MM.1S (cell line): ENCODE results near the gene TNIK.

ENCODE experiments used
- DNase-seq: peaks from one replicate; pipeline ENCODE4 v3.0.0-alpha.2; 2015
- H2AFZ ChIP-seq: fragments of 300-600 bp; sonication (generic); 2 replicates; pipeline ENCODE4 v1.6.0; 2016; ENCODE audit warnings: antibody characterized with exemption, low read length
- H3F3A ChIP-seq: fragments of 300-600 bp; sonication (generic); 2 replicates; pipeline ENCODE4 v1.6.1; 2016; ENCODE audit warnings: mild to moderate bottlenecking, antibody characterized with exemption, low read length, moderate library complexity, mixed read lengths; ENCODE audit not compliant: insufficient read depth
- H3K27ac ChIP-seq: fragments of 300-600 bp; sonication (generic); 2 replicates; pipeline ENCODE4 v1.5.1; 2016; ENCODE audit warnings: mild to moderate bottlenecking, low read length
- H3K27me3 ChIP-seq: fragments of 300-600 bp; sonication (generic); replicated peaks from 2 replicates; pipeline ENCODE4 v1.6.0; 2016; ENCODE audit warnings: low read length; ENCODE audit not compliant: insufficient read depth
- H3K36me3 ChIP-seq: fragments of 300-600 bp; sonication (generic); replicated peaks from 2 replicates; pipeline ENCODE4 v1.6.1; 2016; ENCODE audit warnings: mild to moderate bottlenecking, low read length, mixed read lengths; ENCODE audit not compliant: insufficient read depth
- H3K4me1 ChIP-seq: fragments of 300-600 bp; sonication (generic); 2 replicates; pipeline ENCODE4 v1.6.1; 2016; ENCODE audit warnings: low read length, mixed read lengths
- H3K4me2 ChIP-seq: fragments of 300-600 bp; sonication (generic); 2 replicates; pipeline ENCODE4 v1.6.0; 2016; ENCODE audit warnings: low read depth, low read length
- H3K4me3 ChIP-seq: fragments of 300-600 bp; sonication (generic); 2 replicates; pipeline ENCODE4 v1.5.1; 2016; ENCODE audit warnings: low read length, mixed read lengths
- H3K79me2 ChIP-seq: fragments of 300-600 bp; sonication (generic); 2 replicates; pipeline ENCODE4 v1.6.1; 2016; ENCODE audit warnings: mixed run types, low read length, mixed read lengths
- H3K9ac ChIP-seq: fragments of 300-600 bp; sonication (generic); 2 replicates; pipeline ENCODE4 v1.6.1; 2016; ENCODE audit warnings: low read length, mixed read lengths
- H3K9me2 ChIP-seq: fragments of 300-600 bp; sonication (generic); replicated peaks from 2 replicates; pipeline ENCODE4 v1.6.1; 2016; ENCODE audit warnings: mild to moderate bottlenecking, low read length, mixed read lengths; ENCODE audit not compliant: insufficient read depth
- H3K9me3 ChIP-seq: fragments of 300-600 bp; sonication (generic); replicated peaks from 2 replicates; pipeline ENCODE4 v1.6.1; 2016; ENCODE audit warnings: mild to moderate bottlenecking, low read length, mixed read lengths; ENCODE audit not compliant: insufficient read depth
- H4K20me1 ChIP-seq: fragments of 300-600 bp; sonication (generic); 2 replicates; pipeline ENCODE4 v1.6.1; 2016; ENCODE audit warnings: mild to moderate bottlenecking, low read length, moderate library complexity, mixed read lengths; ENCODE audit not compliant: insufficient read depth
- CTCF ChIP-seq: fragments of 300-600 bp; sonication (generic); IDR thresholded peaks from 2 replicates; pipeline ENCODE4 v1.5.1; 2016; ENCODE audit warnings: antibody characterized with exemption, low read length, mixed read lengths
- EZH2 ChIP-seq: fragments of 300-600 bp; sonication (generic); optimal IDR thresholded peaks from 2 replicates; pipeline ENCODE3; 2017; ENCODE audit warnings: low read depth, mild to moderate bottlenecking, antibody characterized with exemption, low read length, mixed read lengths
- EZH2phosphoT487 ChIP-seq: fragments of 300-600 bp; sonication (generic); IDR thresholded peaks from 2 replicates; pipeline ENCODE4 v1.6.1; 2018; ENCODE audit warnings: antibody characterized with exemption, low read length

The TNIK gene

GRCh38 chr3:171226794-171227193 lies 233.4 kb downstream of the TNIK start:
- Histone ChIP-seq H3K27ac (no peak overlapping the region), H3K79me2 (no peaks in the 10 kb centered on the region), H3K4me3 (no peak overlapping the region), H3K9me2 (no peaks in the 10 kb centered on the region), H3K27me3 (no peaks in the 10 kb centered on the region), H3K4me1 (peaks cover 22% of the 10 kb centered on the region), H3K9me3 (no peaks in the 10 kb centered on the region), H3K9ac (no peak overlapping the region), H4K20me1 (no peaks in the 10 kb centered on the region), H3K4me2 (no peak overlapping the region), H3K36me3 (no peaks in the 10 kb centered on the region), H3F3A (peaks cover 4% of the 10 kb centered on the region; the same call in 1 of the 2 replicates), H2AFZ (no peak overlapping the region)
- TF ChIP-seq CTCF: no peak
- no peak for TF ChIP-seq EZH2phosphoT487
- no peak for TF ChIP-seq EZH2
- no peak for DNase-seq

- H3K79me2 ChIP-seq: no peaks in the 10 kb centered on the region
- no peak for TF ChIP-seq CTCF
- TF ChIP-seq EZH2phosphoT487: no peak
- TF ChIP-seq EZH2: no peak
- H3K4me1 ChIP-seq: peaks cover 22% of the 10 kb centered on the region
- no peaks in the 10 kb centered on the region for H3K27me3 ChIP-seq
- no peaks in the 10 kb centered on the region for H3K9me3 ChIP-seq
- peaks cover 4% of the 10 kb centered on the region; the same call in 1 of the 2 replicates for H3F3A ChIP-seq
- H3K27ac ChIP-seq: peak overlapping the region; percentile 17; the same call in 1 of the 2 replicates
- peak; percentile 26 for DNase-seq
- H2AFZ ChIP-seq: peak overlapping the region; percentile 28
- H3K9me2 ChIP-seq: no peaks in the 10 kb centered on the region
- H3K9ac ChIP-seq: no peak overlapping the region
- H3K4me2 ChIP-seq: peak overlapping the region; percentile 19; the same call in 1 of the 2 replicates
- no peaks in the 10 kb centered on the region for H3K36me3 ChIP-seq
- no peak overlapping the region for H3K4me3 ChIP-seq
- H4K20me1 ChIP-seq: no peaks in the 10 kb centered on the region
Measured at GRCh38 chr3:171225708-171226107, 234.5 kb downstream of the TNIK start.

- H3K27ac ChIP-seq: peak overlapping the region; percentile 17; the same call in 1 of the 2 replicates
- H2AFZ ChIP-seq: peak overlapping the region; percentile 28
- peaks cover 22% of the 10 kb centered on the region for H3K4me1 ChIP-seq
- no peaks in the 10 kb centered on the region for H3K9me3 ChIP-seq
- no peak overlapping the region for H3K9ac ChIP-seq
- H3K36me3 ChIP-seq: no peaks in the 10 kb centered on the region
- no peaks in the 10 kb centered on the region for H3K79me2 ChIP-seq
- no peaks in the 10 kb centered on the region for H3K27me3 ChIP-seq
- no peak for TF ChIP-seq CTCF
- TF ChIP-seq EZH2phosphoT487: no peak
- no peak for TF ChIP-seq EZH2
- no peaks in the 10 kb centered on the region for H4K20me1 ChIP-seq
- H3K9me2 ChIP-seq: no peaks in the 10 kb centered on the region
- peaks cover 4% of the 10 kb centered on the region; the same call in 1 of the 2 replicates for H3F3A ChIP-seq
- peak; percentile 88 for DNase-seq
- H3K4me2 ChIP-seq: peak overlapping the region; percentile 19; the same call in 1 of the 2 replicates
- no peak overlapping the region for H3K4me3 ChIP-seq
Measured at GRCh38 chr3:171225165-171225564, 235.0 kb downstream of the TNIK start.
